HG02588 (cell line): ENCODE measurements around the gene CYP4F12.

Experiments
- ATAC-seq: cut with Tn5 transposase; IDR thresholded peaks from one replicate; pipeline ENCODE4 v1.9.1; 2021; ENCODE audit warnings: mild to moderate bottlenecking, moderate library complexity; ENCODE audit not compliant: unreplicated experiment

Gene CYP4F12

GRCh38 chr19:15702534-15702930, 29.6 kb downstream of the CYP4F12 start:
- no peak for ATAC-seq

- no peak for ATAC-seq
Measured at GRCh38 chr19:15714638-15715037, 41.8 kb downstream of the CYP4F12 start.

GRCh38 chr19:15715642-15716041, 42.8 kb downstream of the CYP4F12 start:
- no peak for ATAC-seq

- no peak for ATAC-seq
Measured at GRCh38 chr19:15717809-15718208, 44.9 kb downstream of the CYP4F12 start.

- ATAC-seq = no peak
Measured at GRCh38 chr19:15721268-15721667, 48.4 kb downstream of the CYP4F12 start.

GRCh38 chr19:15722956-15723355, 50.1 kb downstream of the CYP4F12 start:
- ATAC-seq = no peak

- no peak for ATAC-seq
Measured at GRCh38 chr19:15727724-15728123, 54.8 kb downstream of the CYP4F12 start, which contains the start of gene OR10H2. OR10H2 (plus strand) TSS chr19:15728024; CDS start chr19:15728044, 20 bp downstream.

- no peak for ATAC-seq
Measured at GRCh38 chr19:15730538-15730937, 57.7 kb downstream of the CYP4F12 start.

GRCh38 chr19:15732388-15732787, 59.5 kb downstream of the CYP4F12 start:
- no peak for ATAC-seq

- no peak for ATAC-seq
Measured at GRCh38 chr19:15733895-15734294, 61.0 kb downstream of the CYP4F12 start.

- ATAC-seq = no peak
Measured at GRCh38 chr19:15737722-15738121, 64.8 kb downstream of the CYP4F12 start, which contains the start of gene OR10H3. OR10H3 (plus strand) TSS chr19:15737985; CDS start chr19:15741393, 3,408 bp downstream.

GRCh38 chr19:15740785-15741184, 67.9 kb downstream of the CYP4F12 start:
- ATAC-seq = no peak
